ENCODE data around the gene TXNDC9.

GRCh38 chr2:99340669-99341236 is 4.6 kb upstream of the TXNDC9 start:
- TF ChIP-seq POLR2A (IDR thresholded peaks at IDR 0.05; ENCODE audit: low read depth, low read length) (no peak), SPI1 (IDR thresholded peaks at IDR 0.05; ENCODE audit: low read depth, low read length) (no peak), TAF1 (IDR thresholded peaks at IDR 0.05; ENCODE audit: low read depth, low read length) (no peak)

Measured in GM12891 (cell line).